Measurements from ENCODE around the gene APBA2. TPM values are rescaled to one million over a fixed set of nuclear protein-coding genes. Genes with fewer than 3 reads are reported as not detected.

APBA2 gene
- total and polyA plus RNA-seq, 2 of the 13 experiments (the other 11 are each of a cell fraction or from before 2014, with no cell fraction given): 0.62 to 2.3 TPM

DNA sequence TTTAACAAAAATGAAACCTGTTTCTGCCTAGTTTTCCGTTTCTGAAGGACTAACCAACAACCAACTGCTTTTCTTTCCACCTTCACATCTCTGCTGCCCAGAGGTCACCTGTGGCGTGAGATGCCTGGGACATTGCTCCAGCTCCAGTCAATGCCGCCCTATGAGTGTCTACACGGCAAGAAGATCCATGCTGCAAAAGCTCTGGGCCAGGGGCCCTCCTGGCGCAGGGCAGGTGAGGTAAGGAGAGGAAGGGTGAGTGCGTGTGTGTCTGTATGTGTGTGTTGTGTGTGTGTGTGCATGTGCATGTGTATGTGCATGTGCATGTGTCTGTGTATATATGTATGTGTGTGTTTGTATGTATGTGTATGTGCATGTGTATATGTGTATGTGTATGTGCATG lies 252.5 kb downstream of the APBA2 start:
- no peak for DNase-seq (ENCODE audit: low spot score)
- H3K9me3 ChIP-seq (ENCODE audit: low read length): no peaks in the 10 kb centered on the region
- no peaks in the 10 kb centered on the region for H3K36me3 ChIP-seq (replicated peaks in 1 of 2; ENCODE audit: control insufficient read depth in 1 of 2, insufficient read depth in 2 of 2, low read length in 2 of 2)
- no peak overlapping the region for H2AFZ ChIP-seq (ENCODE audit: low read length)
- H3K27ac ChIP-seq (ENCODE audit: extremely low read length, insufficient read depth, low read length): no peak overlapping the region
- no peak overlapping the region for H3K9ac ChIP-seq (ENCODE audit: insufficient read depth, low read depth, low read length)
- ChIA-PET POLR2A (no interaction called here), CTCF (ENCODE audit: low intra/inter-chr PET ratio, low total read pairs) (no interaction called here)
- WGBS (ENCODE audit: low lambda C conversion rate): 72% methylated on average over 6 of the region's 6 CpGs
- H3K4me1 ChIP-seq (ENCODE audit: insufficient read depth, low read length): peaks cover 5% of the 10 kb centered on the region; the same call in 1 of the 2 replicates
- H3K4me2 ChIP-seq (ENCODE audit: low read depth, low read length): no peak overlapping the region
- no peak overlapping the region for H3K4me3 ChIP-seq (replicated peaks in 1 of 3; ENCODE audit: insufficient read depth in 1 of 3, low read depth in 2 of 3, low read length in 3 of 3)
- TF ChIP-seq NFIB (CRISPR knock-in tag; IDR thresholded peaks at IDR 0.05; ENCODE audit: borderline replicate concordance) (no peak), YY1 (IDR thresholded peaks at IDR 0.05; ENCODE audit: insufficient read depth, insufficient replicate concordance, low read depth, low read length) (no peak)
- TF ChIP-seq, protein P1, sequence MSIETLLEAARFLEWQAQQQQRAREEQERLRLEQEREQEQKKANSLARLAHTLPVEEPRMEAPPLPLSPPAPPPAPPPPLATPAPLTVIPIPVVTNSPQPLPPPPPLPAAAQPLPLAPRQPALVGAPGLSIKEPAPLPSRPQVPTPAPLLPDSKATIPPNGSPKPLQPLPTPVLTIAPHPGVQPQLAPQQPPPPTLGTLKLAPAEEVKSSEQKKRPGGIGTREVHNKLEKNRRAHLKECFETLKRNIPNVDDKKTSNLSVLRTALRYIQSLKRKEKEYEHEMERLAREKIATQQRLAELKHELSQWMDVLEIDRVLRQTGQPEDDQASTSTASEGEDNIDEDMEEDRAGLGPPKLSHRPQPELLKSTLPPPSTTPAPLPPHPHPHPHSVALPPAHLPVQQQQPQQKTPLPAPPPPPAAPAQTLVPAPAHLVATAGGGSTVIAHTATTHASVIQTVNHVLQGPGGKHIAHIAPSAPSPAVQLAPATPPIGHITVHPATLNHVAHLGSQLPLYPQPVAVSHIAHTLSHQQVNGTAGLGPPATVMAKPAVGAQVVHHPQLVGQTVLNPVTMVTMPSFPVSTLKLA (IDR thresholded peaks at IDR 0.05): peak; percentile 24; the same call in 1 of the 2 replicates
- peaks cover 0 to 31% of the 10 kb centered on the region in 2 experiments; a peak in 3 of 5 replicates for H3K27me3 ChIP-seq (ENCODE audit: control insufficient read depth in 1 of 2, insufficient read depth in 2 of 2, low read length in 2 of 2)
- no peak for FAIRE-seq
- peaks cover 3% of the 10 kb centered on the region; the same call in 1 of the 2 replicates for H4K20me1 ChIP-seq (ENCODE audit: insufficient read depth, low read length)
- ATAC-seq: no peak
- intact Hi-C loops (cut with micrococcal nuclease; ENCODE audit: unreplicated experiment): no loop called here
- no TSS peak for BruUV-seq (replicated peaks)
- in situ Hi-C loops (cut with HindIII; ENCODE audit: extremely low pct_ligation_motif_present, low pct_unique_long_range_greater_than_20kb): no loop called here
- H3K79me2 ChIP-seq (ENCODE audit: insufficient read depth, low read length): no peaks in the 10 kb centered on the region

DNA sequence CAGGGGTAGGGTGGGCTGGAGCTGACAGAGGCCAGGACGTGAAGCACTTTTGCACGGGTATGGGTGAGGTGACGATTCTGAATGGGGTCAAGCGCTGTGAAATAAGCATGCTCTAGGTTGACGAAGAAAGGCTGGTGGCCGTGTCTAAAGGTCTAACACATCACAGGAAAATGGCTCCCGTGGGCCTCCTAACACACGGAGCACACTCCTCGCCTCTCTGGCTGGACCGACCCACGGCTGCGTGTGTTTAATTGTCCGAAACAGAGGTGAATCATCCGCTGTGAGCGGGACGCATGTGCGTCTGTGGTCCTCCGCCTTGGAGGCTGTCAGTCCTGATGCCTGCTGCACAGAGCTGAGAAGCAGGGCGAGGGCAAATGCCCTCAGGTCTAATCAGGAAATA lies 253.3 kb downstream of the APBA2 start:
- POLR2A ChIA-PET: no interaction called here
- 73% methylated on average over 11 of the region's 19 CpGs for WGBS (ENCODE audit: low lambda C conversion rate)
- intact Hi-C loops (cut with micrococcal nuclease; ENCODE audit: unreplicated experiment) (no loop called here), in situ Hi-C loops (cut with HindIII; ENCODE audit: extremely low pct_ligation_motif_present, low pct_unique_long_range_greater_than_20kb) (no loop called here)
- CTCF ChIA-PET (ENCODE audit: low intra/inter-chr PET ratio, low total read pairs): no interaction called here
- H3K4me1 ChIP-seq (ENCODE audit: insufficient read depth, low read length): peaks cover 5% of the 10 kb centered on the region; the same call in 1 of the 2 replicates
- no peaks in the 10 kb centered on the region for H3K9me3 ChIP-seq (ENCODE audit: low read length)
- no TSS peak for BruUV-seq (replicated peaks)
- no peak for DNase-seq (ENCODE audit: low spot score)
- H3K4me2 ChIP-seq (ENCODE audit: low read depth, low read length): no peak overlapping the region
- no peak overlapping the region for H2AFZ ChIP-seq (ENCODE audit: low read length)
- peaks cover 3% of the 10 kb centered on the region; the same call in 1 of the 2 replicates for H4K20me1 ChIP-seq (ENCODE audit: insufficient read depth, low read length)
- no peak for ATAC-seq
- no peak overlapping the region for H3K9ac ChIP-seq (ENCODE audit: insufficient read depth, low read depth, low read length)
- H3K79me2 ChIP-seq (ENCODE audit: insufficient read depth, low read length): no peaks in the 10 kb centered on the region
- no peak for FAIRE-seq
- no peak overlapping the region for H3K27ac ChIP-seq (ENCODE audit: extremely low read length, insufficient read depth, low read length)
- H3K27me3 ChIP-seq (ENCODE audit: control insufficient read depth in 1 of 2, insufficient read depth in 2 of 2, low read length in 2 of 2): peaks cover 0 to 31% of the 10 kb centered on the region in 2 experiments; a peak in 3 of 5 replicates
- H3K4me3 ChIP-seq (replicated peaks in 1 of 3; ENCODE audit: insufficient read depth in 1 of 3, low read depth in 2 of 3, low read length in 3 of 3): no peak overlapping the region
- H3K36me3 ChIP-seq (replicated peaks in 1 of 2; ENCODE audit: control insufficient read depth in 1 of 2, insufficient read depth in 2 of 2, low read length in 2 of 2): no peaks in the 10 kb centered on the region
- no peak for TF ChIP-seq CENPX (CRISPR knock-in tag; IDR thresholded peaks at IDR 0.05)
- TF ChIP-seq, protein P2, sequence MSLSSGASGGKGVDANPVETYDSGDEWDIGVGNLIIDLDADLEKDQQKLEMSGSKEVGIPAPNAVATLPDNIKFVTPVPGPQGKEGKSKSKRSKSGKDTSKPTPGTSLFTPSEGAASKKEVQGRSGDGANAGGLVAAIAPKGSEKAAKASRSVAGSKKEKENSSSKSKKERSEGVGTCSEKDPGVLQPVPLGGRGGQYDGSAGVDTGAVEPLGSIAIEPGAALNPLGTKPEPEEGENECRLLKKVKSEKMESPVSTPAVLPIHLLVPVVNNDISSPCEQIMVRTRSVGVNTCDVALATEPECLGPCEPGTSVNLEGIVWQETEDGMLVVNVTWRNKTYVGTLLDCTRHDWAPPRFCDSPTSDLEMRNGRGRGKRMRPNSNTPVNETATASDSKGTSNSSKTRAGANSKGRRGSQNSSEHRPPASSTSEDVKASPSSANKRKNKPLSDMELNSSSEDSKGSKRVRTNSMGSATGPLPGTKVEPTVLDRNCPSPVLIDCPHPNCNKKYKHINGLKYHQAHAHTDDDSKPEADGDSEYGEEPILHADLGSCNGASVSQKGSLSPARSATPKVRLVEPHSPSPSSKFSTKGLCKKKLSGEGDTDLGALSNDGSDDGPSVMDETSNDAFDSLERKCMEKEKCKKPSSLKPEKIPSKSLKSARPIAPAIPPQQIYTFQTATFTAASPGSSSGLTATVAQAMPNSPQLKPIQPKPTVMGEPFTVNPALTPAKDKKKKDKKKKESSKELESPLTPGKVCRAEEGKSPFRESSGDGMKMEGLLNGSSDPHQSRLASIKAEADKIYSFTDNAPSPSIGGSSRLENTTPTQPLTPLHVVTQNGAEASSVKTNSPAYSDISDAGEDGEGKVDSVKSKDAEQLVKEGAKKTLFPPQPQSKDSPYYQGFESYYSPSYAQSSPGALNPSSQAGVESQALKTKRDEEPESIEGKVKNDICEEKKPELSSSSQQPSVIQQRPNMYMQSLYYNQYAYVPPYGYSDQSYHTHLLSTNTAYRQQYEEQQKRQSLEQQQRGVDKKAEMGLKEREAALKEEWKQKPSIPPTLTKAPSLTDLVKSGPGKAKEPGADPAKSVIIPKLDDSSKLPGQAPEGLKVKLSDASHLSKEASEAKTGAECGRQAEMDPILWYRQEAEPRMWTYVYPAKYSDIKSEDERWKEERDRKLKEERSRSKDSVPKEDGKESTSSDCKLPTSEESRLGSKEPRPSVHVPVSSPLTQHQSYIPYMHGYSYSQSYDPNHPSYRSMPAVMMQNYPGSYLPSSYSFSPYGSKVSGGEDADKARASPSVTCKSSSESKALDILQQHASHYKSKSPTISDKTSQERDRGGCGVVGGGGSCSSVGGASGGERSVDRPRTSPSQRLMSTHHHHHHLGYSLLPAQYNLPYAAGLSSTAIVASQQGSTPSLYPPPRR (CRISPR knock-in tag; IDR thresholded peaks at IDR 0.05; ENCODE audit: borderline replicate concordance): no peak
- TF ChIP-seq HNRNPH1 (optimal IDR thresholded peaks at IDR 0.05; ENCODE audit: low read depth, low read length): no peak
- no peak for TF ChIP-seq MED8 (CRISPR knock-in tag; IDR thresholded peaks at IDR 0.05; ENCODE audit: insufficient replicate concordance)
- no peak for TF ChIP-seq ZNF782 (CRISPR knock-in tag; IDR thresholded peaks at IDR 0.05; ENCODE audit: borderline replicate concordance)
- no peak for TF ChIP-seq ZNF670 (CRISPR knock-in tag; IDR thresholded peaks at IDR 0.05; ENCODE audit: borderline replicate concordance)
- no peak for TF ChIP-seq ZNF775 (CRISPR knock-in tag; IDR thresholded peaks at IDR 0.05; ENCODE audit: borderline replicate concordance)
- TF ChIP-seq KLF9 (CRISPR knock-in tag; IDR thresholded peaks at IDR 0.05; ENCODE audit: low read depth): no peak
- no peak for TF ChIP-seq ZNF260 (CRISPR knock-in tag; IDR thresholded peaks at IDR 0.05; ENCODE audit: borderline replicate concordance, low read depth)
- no peak for TF ChIP-seq FOXM1 (CRISPR knock-in tag; IDR thresholded peaks at IDR 0.05)

Data from HepG2 (cell line).